Measurements from ENCODE around the gene TTYH1.

- TF ChIP-seq CTCF (IDR thresholded peaks at IDR 0.05) (0 out of 2 replicates have a peak, but pooled peaks have one; percentile 12), POLR2AphosphoS5 (IDR thresholded peaks at IDR 0.05; ENCODE audit: low read depth, low read length) (no peak)
Observed at GRCh38 chr19:54431255-54431838, 16.1 kb downstream of the TTYH1 start.
